ENCODE data around the gene CACNG5.

The CACNG5 gene

DNA sequence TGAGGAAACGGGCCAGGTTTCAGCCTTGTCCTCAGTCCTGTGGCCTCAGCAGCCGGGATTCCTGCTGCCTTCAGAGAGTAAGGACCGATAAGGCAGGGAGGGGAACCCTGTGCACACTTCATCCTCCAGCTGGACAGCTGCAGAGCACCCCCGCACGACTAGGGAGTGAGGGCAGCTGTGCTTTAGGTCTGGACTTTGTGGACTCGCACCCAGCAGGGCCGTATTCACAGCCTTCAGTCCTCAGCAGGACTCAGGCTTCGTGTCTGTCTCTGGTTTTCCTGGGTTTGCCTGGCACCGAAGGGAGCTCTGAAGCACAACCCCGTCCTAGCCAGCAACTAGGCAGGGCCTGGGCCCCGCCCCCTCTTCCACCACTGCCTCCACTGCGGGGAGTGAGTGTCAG is 45.8 kb upstream of the CACNG5 start:
- Histone ChIP-seq H3K9ac (ENCODE audit: low read depth, low read length) (no peak overlapping the region), H3K79me2 (ENCODE audit: insufficient read depth, low read length) (no peaks in the 10 kb centered on the region), H3K4me2 (ENCODE audit: insufficient read depth, low read length) (no peak overlapping the region), H3K27ac (ENCODE audit: low read length) (no peak overlapping the region), H4K20me1 (ENCODE audit: insufficient read depth, low read length) (no peaks in the 10 kb centered on the region; the same call in 1 of the 2 replicates), H3K27me3 (ENCODE audit: insufficient read depth, low read length, poor library complexity) (no peaks in the 10 kb centered on the region), H3K4me3 (ENCODE audit: low read depth in 1 of 2, low read length in 2 of 2) (no peak overlapping the region), H2AFZ (ENCODE audit: low read depth, low read length) (no peak overlapping the region), H3K36me3 (ENCODE audit: insufficient read depth, low read length) (peaks cover 55% of the 10 kb centered on the region), H3K9me3 (ENCODE audit: insufficient read depth, low read length, severe bottlenecking) (no peaks in the 10 kb centered on the region), H3K4me1 (ENCODE audit: insufficient read depth, low read length) (no peaks in the 10 kb centered on the region)
- DNase-seq (no peak), ATAC-seq (ENCODE audit: insufficient read depth, low read depth) (no peak)
- TF ChIP-seq EZH2 (IDR thresholded peaks at IDR 0.05; ENCODE audit: borderline replicate concordance, low read depth, low read length, severe bottlenecking) = no peak
- TF ChIP-seq CTCF (IDR thresholded peaks at IDR 0.05; ENCODE audit: borderline replicate concordance, extremely low read depth, low read length, poor library complexity, severe bottlenecking) = no peak

DNA sequence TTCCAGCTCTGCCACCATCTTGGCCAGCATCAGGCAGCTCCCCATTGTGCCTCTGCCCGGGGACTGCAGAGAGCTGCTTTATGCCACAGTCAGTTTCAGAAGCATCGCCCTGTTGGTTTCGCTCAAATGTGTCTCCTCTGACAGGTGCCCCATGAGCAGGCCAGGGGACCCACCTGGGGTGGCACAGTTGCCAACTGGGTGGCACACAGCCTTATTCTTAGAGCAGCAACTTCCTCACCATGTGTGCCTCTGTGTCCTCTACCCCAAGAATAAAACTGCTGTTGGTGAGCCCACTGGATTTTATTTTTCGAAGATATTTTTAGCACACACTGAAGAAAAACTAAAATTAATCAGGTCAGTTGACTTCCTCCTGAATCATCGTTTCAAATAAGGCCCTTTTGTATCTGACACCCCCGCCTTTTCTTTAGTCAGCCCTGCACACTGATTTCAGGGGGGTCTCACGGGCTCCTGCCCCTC is 44.9 kb upstream of the CACNG5 start:
- no peaks in the 10 kb centered on the region; the same call in 1 of the 2 replicates for H4K20me1 ChIP-seq (ENCODE audit: insufficient read depth, low read length)
- DNase-seq (no peak), ATAC-seq (ENCODE audit: insufficient read depth, low read depth) (no peak)
- H3K4me3 ChIP-seq (ENCODE audit: low read depth in 1 of 2, low read length in 2 of 2) = no peak overlapping the region
- no peak overlapping the region for H3K27ac ChIP-seq (ENCODE audit: low read length)
- no peaks in the 10 kb centered on the region for H3K79me2 ChIP-seq (ENCODE audit: insufficient read depth, low read length)
- H3K9me3 ChIP-seq (ENCODE audit: insufficient read depth, low read length, severe bottlenecking) = no peaks in the 10 kb centered on the region
- no peaks in the 10 kb centered on the region for H3K27me3 ChIP-seq (ENCODE audit: insufficient read depth, low read length, poor library complexity)
- H3K4me1 ChIP-seq (ENCODE audit: insufficient read depth, low read length) = no peaks in the 10 kb centered on the region
- TF ChIP-seq EZH2 (IDR thresholded peaks at IDR 0.05; ENCODE audit: borderline replicate concordance, low read depth, low read length, severe bottlenecking) (no peak), CTCF (IDR thresholded peaks at IDR 0.05; ENCODE audit: borderline replicate concordance, extremely low read depth, low read length, poor library complexity, severe bottlenecking) (no peak)
- no peak overlapping the region for H3K4me2 ChIP-seq (ENCODE audit: insufficient read depth, low read length)
- H3K9ac ChIP-seq (ENCODE audit: low read depth, low read length) = no peak overlapping the region
- H2AFZ ChIP-seq (ENCODE audit: low read depth, low read length) = no peak overlapping the region
- H3K36me3 ChIP-seq (ENCODE audit: insufficient read depth, low read length) = peaks cover 56% of the 10 kb centered on the region

DNA sequence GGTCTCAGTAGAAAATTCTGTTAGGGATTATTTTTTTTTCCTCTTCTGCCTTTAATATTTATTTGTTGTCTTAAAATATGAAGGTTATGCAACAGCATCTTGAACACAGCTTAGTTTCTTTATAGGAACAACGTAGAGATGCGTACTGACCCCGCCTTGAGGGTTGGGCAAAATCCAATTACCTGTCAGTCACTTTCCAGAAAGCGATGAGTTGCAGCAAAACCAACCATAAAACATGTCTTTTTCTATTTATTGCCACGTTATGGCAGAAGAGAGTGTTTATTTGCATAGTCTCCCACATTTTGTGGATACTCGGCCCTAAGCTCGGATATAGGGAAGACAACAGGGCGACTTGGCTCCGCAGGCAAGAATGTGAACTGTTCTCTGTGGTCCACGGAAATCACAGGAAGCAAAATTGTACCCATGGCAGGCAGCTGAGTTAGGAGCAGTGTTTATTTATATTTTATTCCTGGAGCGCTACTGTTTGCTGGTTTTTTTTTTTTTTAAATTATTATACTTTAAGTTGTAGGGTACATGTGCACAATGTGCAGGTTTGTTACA is 44.3 kb upstream of the CACNG5 start:
- DNase-seq (no peak), ATAC-seq (ENCODE audit: insufficient read depth, low read depth) (no peak)
- Histone ChIP-seq H3K27me3 (ENCODE audit: insufficient read depth, low read length, poor library complexity) (no peaks in the 10 kb centered on the region), H3K36me3 (ENCODE audit: insufficient read depth, low read length) (peaks cover 62% of the 10 kb centered on the region), H3K4me1 (ENCODE audit: insufficient read depth, low read length) (no peaks in the 10 kb centered on the region), H3K4me2 (ENCODE audit: insufficient read depth, low read length) (no peak overlapping the region), H2AFZ (ENCODE audit: low read depth, low read length) (no peak overlapping the region), H3K79me2 (ENCODE audit: insufficient read depth, low read length) (no peaks in the 10 kb centered on the region), H3K4me3 (ENCODE audit: low read depth in 1 of 2, low read length in 2 of 2) (no peak overlapping the region), H4K20me1 (ENCODE audit: insufficient read depth, low read length) (no peaks in the 10 kb centered on the region; the same call in 1 of the 2 replicates), H3K9me3 (ENCODE audit: insufficient read depth, low read length, severe bottlenecking) (no peaks in the 10 kb centered on the region), H3K9ac (ENCODE audit: low read depth, low read length) (no peak overlapping the region), H3K27ac (ENCODE audit: low read length) (no peak overlapping the region)
- TF ChIP-seq CTCF (IDR thresholded peaks at IDR 0.05; ENCODE audit: borderline replicate concordance, extremely low read depth, low read length, poor library complexity, severe bottlenecking) (no peak), EZH2 (IDR thresholded peaks at IDR 0.05; ENCODE audit: borderline replicate concordance, low read depth, low read length, severe bottlenecking) (no peak)
